Fibroblast of mammary gland (primary cell): ENCODE data around the gene RHBDL1.

ENCODE experiments used
- DNase-seq: peaks from one replicate; pipeline ENCODE4 v3.0.0-alpha.2; 2010; ENCODE audit warnings: low read depth
- H3K4me3 ChIP-seq: 2 replicates; pipeline ENCODE4 v1.5.1; 2011; ENCODE audit warnings: low read depth, mild to moderate bottlenecking, low read length, moderate library complexity; ENCODE audit not compliant: control insufficient read depth
- CTCF ChIP-seq: conservative IDR thresholded peaks from 2 replicates; pipeline ENCODE4 v1.5.1; 2011; ENCODE audit warnings: low read depth, low read length, inconsistent platforms; ENCODE audit not compliant: control insufficient read depth, insufficient read depth

The RHBDL1 gene

GRCh38 chr16:674968-675883 lies at the start of gene RHBDL1:
Gene RHBDL1, plus strand, starts transcription at chr16:675671. Its CDS starts 120 bp downstream, at chr16:675791.
- peak; percentile 52 for DNase-seq
- H3K4me3 ChIP-seq, result peak within 1 kb of the TSS; percentile 33
- no peak for TF ChIP-seq CTCF

- no peak for DNase-seq
- no peak overlapping the region for H3K4me3 ChIP-seq
- TF ChIP-seq CTCF, result no peak
Measured at GRCh38 chr16:625977-626765, 49.3 kb upstream of the RHBDL1 start.

GRCh38 chr16:626787-627453 lies 48.6 kb upstream of the RHBDL1 start:
- H3K4me3 ChIP-seq, result no peak overlapping the region
- TF ChIP-seq CTCF, result no peak
- peak; percentile 98 for DNase-seq

GRCh38 chr16:627454-628239 lies 47.8 kb upstream of the RHBDL1 start:
- peak; percentile 56 for DNase-seq
- no peak overlapping the region for H3K4me3 ChIP-seq

GRCh38 chr16:628321-629061 lies 47.0 kb upstream of the RHBDL1 start:
- no peak overlapping the region for H3K4me3 ChIP-seq
- no peak for TF ChIP-seq CTCF
- no peak for DNase-seq

More at GRCh38 chr16:627454-628239, 47.8 kb upstream of the RHBDL1 start:
- TF ChIP-seq CTCF, result no peak
